Astrocyte (in vitro differentiated cells and primary cell): ENCODE measurements around the gene C6. TPM values are rescaled to one million over a fixed set of nuclear protein-coding genes. Genes with fewer than 3 reads are reported as not detected.

Experiments used
- DNase-seq: peaks from one replicate; pipeline ENCODE4 v3.0.0-alpha.2; 2010; ENCODE audit warnings: low read depth
- FAIRE-seq: peaks from 2 replicates; lab custom pipeline; 2011; peaks lifted over from hg19 to GRCh38; lab: Jason Lieb, UNC
- H2AFZ ChIP-seq: 2 replicates; pipeline ENCODE4 v1.6.0; 2012; ENCODE audit warnings: low read depth, low read length, inconsistent platforms
- H3K27ac ChIP-seq: 2 replicates; pipeline ENCODE4 v1.5.1; 2011; ENCODE audit warnings: low read depth, low read length, inconsistent platforms
- H3K27me3 ChIP-seq: 2 replicates; pipeline ENCODE4 v1.6.0; 2011; ENCODE audit warnings: low read length, inconsistent platforms; ENCODE audit not compliant: insufficient read depth
- H3K36me3 ChIP-seq: 2 replicates; pipeline ENCODE4 v1.5.1; 2011; ENCODE audit warnings: low read length, inconsistent platforms; ENCODE audit not compliant: insufficient read depth
- H3K4me1 ChIP-seq: 2 replicates; pipeline ENCODE4 v1.5.1; 2011; ENCODE audit warnings: low read length, inconsistent platforms; ENCODE audit not compliant: insufficient read depth
- H3K4me2 ChIP-seq: 2 replicates; pipeline ENCODE4 v1.6.0; 2012; ENCODE audit warnings: low read length, inconsistent platforms
- H3K4me3 ChIP-seq: 2 replicates; pipeline ENCODE4 v1.5.1; 2011; ENCODE audit warnings: low read depth, mild to moderate bottlenecking, low read length, inconsistent platforms; ENCODE audit not compliant: insufficient read depth
- H3K79me2 ChIP-seq: 2 replicates; pipeline ENCODE4 v1.6.0; 2012; ENCODE audit warnings: mild to moderate bottlenecking, low read length, inconsistent platforms; ENCODE audit not compliant: insufficient read depth
- H3K9ac ChIP-seq: 2 replicates; pipeline ENCODE4 v1.6.0; 2012; ENCODE audit warnings: mild to moderate bottlenecking, low read length, inconsistent platforms
- H3K9me3 ChIP-seq: 2 replicates; pipeline ENCODE4 v1.5.1; 2012; ENCODE audit warnings: low read depth, mild to moderate bottlenecking, low read length, inconsistent platforms; ENCODE audit not compliant: insufficient read depth
- H4K20me1 ChIP-seq: 2 replicates; pipeline ENCODE4 v1.6.0; 2012; ENCODE audit warnings: low read length, inconsistent platforms; ENCODE audit not compliant: insufficient read depth
- H3K27ac Mint-ChIP-seq: one replicate; pipeline ENCODE4 v1.8.0; 2021; ENCODE audit warnings: mild to moderate bottlenecking, mixed read lengths; ENCODE audit not compliant: unreplicated experiment
- H3K27me3 Mint-ChIP-seq: one replicate; pipeline ENCODE4 v1.8.0; 2021; ENCODE audit warnings: low read depth, mixed read lengths; ENCODE audit not compliant: unreplicated experiment
- H3K36me3 Mint-ChIP-seq: one replicate; pipeline ENCODE4 v1.8.0; 2021; ENCODE audit warnings: low read depth, mixed read lengths; ENCODE audit not compliant: unreplicated experiment
- H3K4me1 Mint-ChIP-seq: one replicate; pipeline ENCODE4 v1.8.0; 2021; ENCODE audit warnings: low read depth, mixed read lengths; ENCODE audit not compliant: unreplicated experiment
- H3K4me3 Mint-ChIP-seq: one replicate; pipeline ENCODE4 v1.8.0; 2021; ENCODE audit warnings: mild to moderate bottlenecking, moderate library complexity, mixed read lengths; ENCODE audit not compliant: unreplicated experiment
- H3K9me3 Mint-ChIP-seq: one replicate; pipeline ENCODE4 v1.8.0; 2021; ENCODE audit warnings: mild to moderate bottlenecking, mixed read lengths; ENCODE audit not compliant: unreplicated experiment
- CTCF ChIP-seq: IDR thresholded peaks from 2 replicates; pipeline ENCODE4 v1.5.1; 2011; ENCODE audit warnings: low read depth, mild to moderate bottlenecking, inconsistent platforms, low read length, moderate library complexity; ENCODE audit not compliant: insufficient read depth
- EZH2 ChIP-seq: IDR thresholded peaks from 2 replicates; pipeline ENCODE4 v1.6.1; 2012; ENCODE audit warnings: mild to moderate bottlenecking, low read length, inconsistent platforms; ENCODE audit not compliant: insufficient read depth
- total RNA-seq: library from RNA; stranded (reverse); gene quantifications from 2 replicates; pipeline ENCODE4 v1.2.1, GENCODE V29; 2021

Gene C6
- total RNA-seq, 1 donor from 2014 or later = not detected

DNA sequence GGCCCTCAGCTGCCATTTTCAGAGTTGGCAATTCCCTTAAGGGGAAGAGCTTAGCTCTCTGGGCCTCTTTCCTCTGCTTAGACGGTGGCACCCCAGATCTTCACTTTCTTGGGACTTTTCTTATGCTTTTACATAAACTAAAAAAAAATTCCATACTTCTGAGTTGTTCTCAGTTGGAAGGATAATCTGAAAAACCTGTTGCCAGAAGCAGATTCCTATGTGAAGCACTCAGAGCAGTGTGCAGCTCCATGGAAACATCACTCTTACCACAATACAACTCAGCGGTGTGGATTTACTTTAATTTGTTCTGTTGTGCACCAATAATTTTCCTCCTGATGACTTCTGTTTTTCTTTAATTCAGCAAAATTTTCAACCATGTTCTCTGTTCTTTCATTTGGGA, 98.1 kb downstream of the C6 start:
- TF ChIP-seq CTCF (no peak), EZH2 (no peak)
- H3K27ac ChIP-seq = peak overlapping the region; percentile 75
- peak overlapping the region; percentile 71 for H3K4me2 ChIP-seq
- FAIRE-seq = no peak
- H2AFZ ChIP-seq = peak overlapping the region; percentile 63
- H3K4me1 ChIP-seq = peaks cover 4% of the 10 kb centered on the region
- H3K4me3 ChIP-seq = no peak overlapping the region
- Mint-ChIP-seq H3K4me1 (peaks cover 7% of the 10 kb centered on the region), H3K27ac (peak overlapping the region; percentile 99), H3K9me3 (no peaks in the 10 kb centered on the region), H3K36me3 (no peaks in the 10 kb centered on the region), H3K4me3 (no peak overlapping the region), H3K27me3 (no peaks in the 10 kb centered on the region)
- no peaks in the 10 kb centered on the region for H3K9me3 ChIP-seq
- no peaks in the 10 kb centered on the region for H3K27me3 ChIP-seq
- no peaks in the 10 kb centered on the region for H3K79me2 ChIP-seq
- DNase-seq = peak; percentile 79
- no peaks in the 10 kb centered on the region for H3K36me3 ChIP-seq
- no peaks in the 10 kb centered on the region for H4K20me1 ChIP-seq
- peak overlapping the region; percentile 69 for H3K9ac ChIP-seq

DNA sequence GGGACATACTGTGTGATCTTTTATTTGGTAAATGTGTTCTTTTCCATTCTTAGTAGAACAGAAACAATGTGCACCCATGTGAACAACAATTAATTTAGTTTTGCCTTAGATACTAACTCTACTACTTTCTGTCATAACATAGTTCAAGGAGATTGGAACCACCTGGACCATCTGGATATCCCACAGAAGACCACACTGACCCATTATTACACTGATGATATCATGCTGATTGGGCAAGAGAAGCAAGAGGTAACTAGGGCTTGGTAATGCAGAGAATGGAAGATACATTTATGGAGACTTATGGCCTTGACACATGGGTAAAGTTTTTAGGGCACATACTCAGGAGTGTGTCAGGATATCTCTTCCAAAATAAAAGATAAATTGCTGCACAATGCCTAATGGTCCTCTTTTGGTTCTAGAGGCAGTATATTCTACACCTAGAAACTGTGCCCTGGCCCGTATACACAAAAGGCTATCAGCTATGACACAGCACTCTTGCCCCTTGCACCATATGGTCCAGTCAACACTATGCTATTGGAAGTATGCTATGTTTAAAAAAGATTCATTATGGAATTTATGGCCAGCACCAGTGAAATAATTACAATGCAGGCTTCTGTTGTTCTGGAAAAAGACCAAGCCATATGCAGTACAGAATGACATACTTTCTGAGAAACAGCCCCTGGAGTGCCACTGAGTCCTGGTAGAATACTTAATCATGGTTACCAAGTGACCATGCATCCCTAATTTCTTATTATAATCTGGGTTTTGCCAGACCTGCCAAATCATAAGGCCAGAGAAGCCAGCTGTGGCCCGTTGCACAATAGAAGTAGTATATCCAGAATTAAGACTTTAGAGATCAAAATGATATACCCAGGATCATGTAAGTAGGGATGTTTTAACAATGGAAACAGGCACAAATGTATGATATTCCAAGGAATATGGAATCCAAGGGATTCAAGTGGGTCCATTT, 100.6 kb downstream of the C6 start:
- H3K4me3 Mint-ChIP-seq = no peak overlapping the region
- H3K36me3 Mint-ChIP-seq = no peaks in the 10 kb centered on the region
- peaks cover 7% of the 10 kb centered on the region for H3K4me1 Mint-ChIP-seq
- no peak overlapping the region for H3K9ac ChIP-seq
- H3K27me3 ChIP-seq = no peaks in the 10 kb centered on the region
- H3K9me3 Mint-ChIP-seq = no peaks in the 10 kb centered on the region
- H3K4me1 ChIP-seq = peaks cover 4% of the 10 kb centered on the region
- TF ChIP-seq CTCF = no peak
- no peak for TF ChIP-seq EZH2
- no peak overlapping the region for H2AFZ ChIP-seq
- H3K4me2 ChIP-seq = no peak overlapping the region
- no peaks in the 10 kb centered on the region for H3K79me2 ChIP-seq
- FAIRE-seq (no peak), DNase-seq (peak; percentile 15)
- no peaks in the 10 kb centered on the region for H3K27me3 Mint-ChIP-seq
- no peaks in the 10 kb centered on the region for H3K9me3 ChIP-seq
- H3K27ac Mint-ChIP-seq = no peak overlapping the region
- H3K27ac ChIP-seq = no peak overlapping the region
- H3K36me3 ChIP-seq = no peaks in the 10 kb centered on the region
- no peaks in the 10 kb centered on the region for H4K20me1 ChIP-seq
- H3K4me3 ChIP-seq = no peak overlapping the region

DNA sequence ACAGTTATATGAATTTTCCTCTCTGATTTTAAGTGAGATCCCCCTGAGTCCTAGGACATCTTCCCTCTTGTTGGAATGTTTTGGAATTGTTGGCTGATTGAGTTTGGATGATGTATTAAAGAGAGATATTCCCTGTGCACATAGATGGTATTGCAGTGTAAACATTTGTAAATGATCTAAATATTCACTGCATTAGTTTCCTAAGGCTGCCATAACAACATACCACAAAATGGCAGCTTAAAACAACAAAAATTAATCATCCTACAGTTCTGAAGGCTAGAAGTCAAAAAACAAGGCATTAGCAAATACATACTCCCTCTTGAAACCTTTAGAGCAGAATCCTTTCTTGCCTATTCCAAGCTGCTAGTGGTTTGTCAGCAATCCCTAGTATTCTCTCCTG, 104.1 kb downstream of the C6 start:
- H3K27me3 ChIP-seq = no peaks in the 10 kb centered on the region
- no peak overlapping the region for H3K27ac Mint-ChIP-seq
- no peaks in the 10 kb centered on the region for H3K36me3 ChIP-seq
- H2AFZ ChIP-seq = no peak overlapping the region
- TF ChIP-seq CTCF = no peak
- no peak for TF ChIP-seq EZH2
- H3K4me2 ChIP-seq = no peak overlapping the region
- H3K4me1 Mint-ChIP-seq = no peaks in the 10 kb centered on the region
- H3K9me3 ChIP-seq = no peaks in the 10 kb centered on the region
- H3K9me3 Mint-ChIP-seq = no peaks in the 10 kb centered on the region
- DNase-seq (peak; percentile 4), FAIRE-seq (no peak)
- H3K4me3 Mint-ChIP-seq = no peak overlapping the region
- no peaks in the 10 kb centered on the region for H3K4me1 ChIP-seq
- H3K27ac ChIP-seq = no peak overlapping the region
- H3K79me2 ChIP-seq = no peaks in the 10 kb centered on the region
- no peaks in the 10 kb centered on the region for H3K27me3 Mint-ChIP-seq
- H3K9ac ChIP-seq = no peak overlapping the region
- no peaks in the 10 kb centered on the region for H4K20me1 ChIP-seq
- H3K4me3 ChIP-seq = no peak overlapping the region
- no peaks in the 10 kb centered on the region for H3K36me3 Mint-ChIP-seq
